ENCODE measurements around the gene IFNAR1.

DNA sequence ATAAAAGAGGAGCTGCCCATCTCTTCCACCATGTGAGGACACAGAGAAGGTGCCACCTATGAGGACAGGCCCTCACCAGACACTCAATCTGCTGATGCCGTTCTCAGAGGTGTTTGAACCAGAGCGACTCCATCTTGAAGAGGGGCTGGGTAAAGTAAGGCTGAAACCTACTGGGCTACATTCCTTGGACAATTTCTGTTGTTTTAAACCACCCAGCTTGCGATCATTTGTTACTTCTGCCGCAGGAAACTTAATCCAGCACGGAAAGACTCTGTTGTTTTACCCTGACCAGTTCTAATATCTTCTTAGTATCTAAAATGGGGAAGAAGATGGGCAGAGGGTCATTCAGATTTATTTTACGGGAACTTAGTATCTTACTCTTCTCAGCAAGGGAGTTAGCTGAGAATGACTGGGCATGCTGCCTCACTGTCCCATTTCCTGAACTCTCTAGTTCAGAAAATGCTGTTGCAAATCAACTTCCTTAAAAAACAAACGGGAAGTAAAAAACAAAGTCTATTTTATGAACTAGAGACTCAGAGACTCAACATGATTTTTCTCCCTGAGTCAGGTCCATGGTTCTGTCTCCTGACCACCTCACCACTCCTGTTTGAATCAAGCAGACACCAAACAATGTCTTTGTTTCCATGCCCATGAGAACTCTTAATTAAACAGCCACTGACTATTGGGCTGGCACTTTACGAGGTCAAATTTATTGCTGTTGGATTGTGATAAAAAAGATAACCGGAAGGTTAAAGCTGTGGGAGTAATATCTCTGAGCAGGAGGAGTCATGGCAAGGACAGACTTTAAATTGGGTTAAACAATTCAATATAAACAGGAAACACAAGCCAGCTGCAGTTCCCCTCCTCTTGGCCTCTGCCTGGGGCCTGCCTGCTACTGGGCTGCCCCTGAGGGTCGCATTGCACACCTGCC, 23.8 kb upstream of the IFNAR1 start:
- TF ChIP-seq, protein P1, sequence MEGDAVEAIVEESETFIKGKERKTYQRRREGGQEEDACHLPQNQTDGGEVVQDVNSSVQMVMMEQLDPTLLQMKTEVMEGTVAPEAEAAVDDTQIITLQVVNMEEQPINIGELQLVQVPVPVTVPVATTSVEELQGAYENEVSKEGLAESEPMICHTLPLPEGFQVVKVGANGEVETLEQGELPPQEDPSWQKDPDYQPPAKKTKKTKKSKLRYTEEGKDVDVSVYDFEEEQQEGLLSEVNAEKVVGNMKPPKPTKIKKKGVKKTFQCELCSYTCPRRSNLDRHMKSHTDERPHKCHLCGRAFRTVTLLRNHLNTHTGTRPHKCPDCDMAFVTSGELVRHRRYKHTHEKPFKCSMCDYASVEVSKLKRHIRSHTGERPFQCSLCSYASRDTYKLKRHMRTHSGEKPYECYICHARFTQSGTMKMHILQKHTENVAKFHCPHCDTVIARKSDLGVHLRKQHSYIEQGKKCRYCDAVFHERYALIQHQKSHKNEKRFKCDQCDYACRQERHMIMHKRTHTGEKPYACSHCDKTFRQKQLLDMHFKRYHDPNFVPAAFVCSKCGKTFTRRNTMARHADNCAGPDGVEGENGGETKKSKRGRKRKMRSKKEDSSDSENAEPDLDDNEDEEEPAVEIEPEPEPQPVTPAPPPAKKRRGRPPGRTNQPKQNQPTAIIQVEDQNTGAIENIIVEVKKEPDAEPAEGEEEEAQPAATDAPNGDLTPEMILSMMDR (conservative IDR thresholded peaks at IDR 0.05 in 1 of 2, IDR thresholded peaks at IDR 0.05 in 1 of 2; ENCODE audit: low read depth in 1 of 2, low read length in 2 of 2) = no peak
- TF ChIP-seq EZH2 (IDR thresholded peaks at IDR 0.05; ENCODE audit: low read length, missing control alignments) = no peak

Data from fibroblast of lung (primary cell).